NCI-H2081 (cell line): ENCODE results near the gene TPST1.
"Not testable (repeated sequence)": the region's sequence is repeated elsewhere in the genome, so short reads cannot be mapped to it uniquely, and the experiment has no call there.

ENCODE experiments used
- DNase-seq, 2 experiments: peaks; one replicate each; lab custom pipeline; 2025; lab: John Stamatoyannopoulos, UW

TPST1 gene

DNA sequence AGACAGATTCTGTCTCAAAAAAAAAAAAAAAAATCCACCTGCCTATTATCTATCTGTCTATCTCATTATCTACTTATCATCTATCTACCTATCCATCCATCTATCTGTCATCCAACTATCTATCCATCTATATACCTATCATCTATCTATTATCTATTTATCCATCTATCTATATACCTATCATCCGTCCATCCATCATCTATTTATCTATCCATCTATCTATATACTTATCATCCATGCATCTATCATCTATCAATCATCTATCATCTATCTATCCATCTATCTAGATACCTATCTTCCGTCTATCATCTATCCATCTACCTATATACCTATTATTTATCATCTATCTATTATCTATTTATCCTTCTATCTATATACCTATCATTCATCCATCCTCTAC lies 16.5 kb upstream of the TPST1 start:
- DNase-seq, result no peak

DNA sequence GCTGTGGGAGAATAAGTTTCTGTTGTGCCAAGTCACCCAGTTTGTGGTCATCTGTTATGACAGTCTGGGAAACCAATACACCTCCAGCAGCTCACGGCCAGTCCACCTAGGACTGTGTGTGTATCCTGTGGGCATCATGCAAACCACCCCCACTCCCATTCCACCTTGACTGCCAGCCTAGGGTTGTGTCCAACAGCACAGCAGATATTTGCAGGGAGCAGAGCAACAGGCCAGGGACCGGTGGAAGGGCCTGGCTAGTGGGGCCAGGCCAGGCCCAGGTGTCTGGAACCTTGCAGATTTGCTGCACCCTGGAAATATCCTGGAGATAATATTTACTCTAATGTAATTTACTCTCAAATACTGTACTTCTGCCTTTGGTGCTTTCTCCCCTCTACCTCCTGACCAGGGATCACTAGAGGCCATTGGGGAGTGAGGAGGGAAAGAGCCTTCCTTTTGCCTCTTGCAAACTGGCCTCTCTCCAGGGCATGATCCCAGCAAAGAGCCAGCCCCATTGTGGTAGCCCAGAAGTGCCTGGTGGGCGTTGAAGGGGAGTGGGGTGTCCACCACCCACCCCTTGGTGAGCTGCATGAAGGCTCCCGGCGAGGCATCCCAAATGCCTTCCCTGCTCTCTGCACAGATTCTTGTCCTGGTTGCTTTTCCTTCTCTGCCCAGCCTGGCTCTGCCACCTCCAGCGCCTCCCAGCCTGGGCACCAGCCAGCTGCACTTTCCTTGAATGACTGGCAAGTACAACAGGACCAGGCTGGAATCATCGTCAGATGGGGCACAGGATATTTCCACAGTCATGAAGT lies 15.2 kb upstream of the TPST1 start:
- no peak for DNase-seq

DNA sequence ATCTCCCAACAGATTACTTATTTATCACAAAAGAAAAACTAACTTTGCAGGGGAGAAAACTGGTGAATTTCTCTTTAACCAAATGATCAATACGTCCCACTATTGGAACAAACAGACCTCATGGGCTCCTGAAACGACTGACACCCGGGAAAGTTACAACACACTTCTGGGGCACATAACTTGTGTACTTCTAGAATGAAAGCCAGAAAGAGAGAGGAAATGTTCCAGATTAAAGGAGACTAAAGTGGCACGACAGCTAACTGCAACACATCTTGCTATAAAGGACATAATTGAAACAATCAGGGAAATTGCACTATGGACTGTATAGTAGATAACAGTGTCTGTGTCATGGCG lies 14.7 kb upstream of the TPST1 start:
- no peak for DNase-seq

DNA sequence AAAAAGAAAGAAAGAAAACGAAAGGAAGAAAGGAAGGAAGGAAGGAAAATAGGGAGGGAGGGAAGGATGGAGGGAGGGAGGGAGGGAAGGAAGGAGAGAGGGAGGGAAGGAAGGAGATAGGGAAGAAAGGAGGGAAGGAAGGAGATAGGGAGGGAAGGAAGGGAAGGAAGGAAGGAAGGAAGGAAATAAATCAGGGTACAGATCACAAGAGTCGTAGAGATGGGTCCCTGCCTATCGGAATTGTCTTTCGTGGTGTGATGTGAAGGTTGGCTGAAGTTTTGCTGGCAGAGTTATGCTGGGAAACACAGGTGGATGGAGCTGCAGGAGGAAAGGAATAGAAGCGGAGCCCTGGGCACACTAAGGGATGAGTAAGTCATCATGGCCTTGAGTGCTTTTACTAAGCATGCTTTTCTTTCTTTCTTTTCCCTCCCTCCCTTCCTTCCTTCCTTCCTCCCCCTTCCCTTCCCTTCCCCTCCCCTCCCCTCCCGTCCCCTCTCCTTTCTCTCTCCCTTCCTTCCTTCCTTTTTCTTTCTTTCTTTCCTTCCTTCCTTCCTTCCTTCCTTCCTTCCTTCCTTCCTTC lies 11.9 kb upstream of the TPST1 start:
- no peak for DNase-seq

DNA sequence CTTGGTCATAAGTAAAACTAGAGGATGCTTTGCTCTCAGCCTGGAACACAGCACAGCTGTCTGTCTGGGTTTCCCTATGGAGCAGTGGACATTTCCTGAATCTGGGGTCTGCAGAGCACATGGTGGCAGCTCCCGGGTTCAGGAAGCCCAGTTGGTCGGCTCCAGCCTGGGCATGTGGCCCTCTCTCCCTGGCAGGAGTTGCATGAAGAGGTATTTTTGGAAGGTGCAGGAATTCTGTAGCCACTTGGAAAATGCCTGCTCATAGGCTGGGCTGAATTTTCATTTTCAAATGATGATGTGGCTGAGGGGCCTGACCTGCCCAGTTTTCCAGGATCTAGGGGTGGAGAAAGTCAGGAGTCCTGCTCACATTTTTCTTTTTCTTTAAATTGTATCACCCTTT lies 6.7 kb upstream of the TPST1 start:
- DNase-seq, result no peak

DNA sequence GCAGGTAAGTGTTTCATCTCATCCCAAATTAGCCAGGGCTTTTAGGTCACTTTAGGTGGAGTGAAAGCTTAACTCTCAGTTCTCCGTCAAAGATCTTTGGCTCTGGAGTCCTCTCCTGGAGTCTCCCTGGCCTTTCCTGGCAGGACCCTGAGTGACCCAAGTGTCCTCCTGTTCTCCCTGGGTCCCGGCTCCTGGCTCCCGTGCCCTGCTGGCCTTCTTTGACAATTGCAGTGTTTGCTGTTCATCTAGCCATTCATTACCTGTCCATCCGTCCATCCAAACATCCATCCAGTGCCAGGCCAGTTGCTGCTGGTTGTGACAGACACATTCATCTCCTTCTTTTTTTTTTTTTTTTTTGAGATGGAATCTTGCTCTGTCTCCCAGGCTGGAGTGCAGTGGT lies 6.2 kb upstream of the TPST1 start:
- no peak for DNase-seq

DNA sequence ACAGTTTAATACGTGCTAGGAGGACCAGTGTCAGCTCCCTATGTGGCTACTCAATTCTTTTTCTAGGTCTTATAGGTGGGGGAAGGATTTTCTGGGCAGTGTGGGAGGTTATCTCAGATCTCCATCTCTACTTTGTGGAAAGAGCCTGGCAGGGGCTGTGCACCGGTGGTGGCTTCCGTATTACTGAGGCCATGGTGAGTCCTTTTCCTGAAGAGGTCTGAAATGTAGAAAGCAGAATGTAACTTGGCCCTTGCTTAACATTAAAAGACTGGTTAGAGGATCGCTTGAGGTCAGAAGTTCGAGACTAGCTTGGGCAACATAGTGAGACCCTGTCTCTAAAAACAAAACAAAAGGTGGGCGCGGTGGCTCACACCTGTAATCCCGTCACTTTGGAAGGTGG lies 2.7 kb upstream of the TPST1 start:
- no peak for DNase-seq

DNA sequence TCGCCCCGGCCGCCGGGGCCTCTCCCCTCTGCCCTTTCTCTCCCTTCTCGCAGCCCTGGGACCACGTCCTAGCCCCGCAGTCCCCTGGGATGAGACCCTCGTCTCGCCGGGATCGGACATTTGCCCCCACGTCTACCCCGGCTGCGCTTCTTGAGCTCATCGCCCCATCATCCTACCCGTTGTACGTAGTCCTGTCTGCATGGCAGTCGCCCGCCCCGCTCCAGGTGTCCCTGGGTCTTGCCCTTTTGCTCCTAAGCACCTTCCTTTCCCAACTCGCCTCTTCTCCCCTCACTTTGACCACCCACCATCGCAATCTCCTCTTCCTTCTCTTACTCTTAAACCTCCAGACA lies 582 bp downstream of the TPST1 start:
- DNase-seq, result no peak

DNA sequence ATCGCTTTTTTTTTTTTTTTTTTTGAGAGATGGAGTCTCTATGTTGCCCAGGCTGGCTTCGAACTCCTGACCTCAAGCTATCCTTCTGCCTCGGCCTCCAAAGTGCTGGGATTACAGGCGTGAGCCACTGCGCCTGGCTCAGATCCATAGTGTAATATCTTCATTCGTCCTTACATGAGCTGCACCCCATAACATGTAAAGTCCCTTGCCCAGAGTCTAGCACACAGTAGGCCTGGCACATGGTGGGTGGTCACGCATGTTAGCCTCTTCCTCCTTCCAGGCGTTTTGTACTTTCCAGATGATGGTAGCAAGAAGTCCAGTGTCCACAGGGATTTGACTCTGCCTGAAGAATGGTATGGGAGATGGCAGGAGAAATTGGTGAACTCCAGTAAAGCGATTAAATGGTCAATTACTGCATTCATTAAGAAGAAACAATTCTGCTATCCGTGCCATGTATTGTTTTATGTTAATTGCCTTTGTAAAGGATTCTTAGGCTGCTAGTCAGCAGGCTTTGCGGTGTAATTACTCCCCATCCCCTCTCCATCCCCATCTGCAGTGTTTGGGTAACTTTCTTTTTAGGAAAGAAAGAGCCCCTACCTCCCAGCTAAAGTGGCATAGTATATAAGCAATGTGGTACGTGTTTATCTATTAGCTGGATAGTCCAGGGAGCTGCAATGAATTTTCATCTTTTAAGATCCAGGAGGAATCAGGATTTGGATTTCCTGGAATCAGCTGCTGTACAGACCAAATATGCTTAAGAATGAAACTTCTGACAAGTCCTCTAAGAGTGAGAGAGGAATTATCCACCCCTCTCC lies 1.2 kb downstream of the TPST1 start:
- DNase-seq, result no peak

DNA sequence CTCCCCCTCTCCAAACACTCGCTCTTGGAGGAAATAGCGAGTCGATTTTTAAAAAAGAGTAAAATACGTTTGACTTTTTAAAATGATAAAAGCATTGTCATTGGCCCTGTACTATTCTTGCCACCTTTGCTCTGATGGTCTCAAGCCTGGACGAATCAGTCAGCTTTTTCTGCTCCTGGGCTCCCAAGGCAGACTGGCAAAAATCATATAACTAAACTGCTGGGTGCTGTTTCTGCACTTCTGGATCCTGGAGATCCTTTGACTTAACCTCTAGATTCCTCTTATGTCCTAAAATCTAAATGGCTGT lies 1.8 kb downstream of the TPST1 start:
- no peak for DNase-seq

DNA sequence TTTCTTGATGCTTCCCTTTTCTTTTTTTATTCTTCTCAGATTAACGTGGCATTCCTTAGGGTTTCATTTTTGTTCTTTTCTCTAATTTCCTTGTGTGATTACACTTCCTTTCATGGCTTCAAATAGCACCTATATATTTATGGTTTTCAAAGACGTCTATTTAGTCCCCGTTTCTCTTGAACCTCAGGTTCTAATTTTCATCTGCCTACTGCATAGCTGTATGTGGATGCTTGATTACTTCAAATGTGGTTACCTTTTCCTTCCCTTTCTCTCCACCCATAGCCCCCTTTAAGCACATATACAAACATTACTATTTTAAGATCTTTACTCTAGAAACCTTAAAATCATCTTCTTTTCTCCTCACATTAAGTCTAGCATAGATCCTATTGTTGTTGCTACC lies 2.4 kb downstream of the TPST1 start:
- no peak for DNase-seq

DNA sequence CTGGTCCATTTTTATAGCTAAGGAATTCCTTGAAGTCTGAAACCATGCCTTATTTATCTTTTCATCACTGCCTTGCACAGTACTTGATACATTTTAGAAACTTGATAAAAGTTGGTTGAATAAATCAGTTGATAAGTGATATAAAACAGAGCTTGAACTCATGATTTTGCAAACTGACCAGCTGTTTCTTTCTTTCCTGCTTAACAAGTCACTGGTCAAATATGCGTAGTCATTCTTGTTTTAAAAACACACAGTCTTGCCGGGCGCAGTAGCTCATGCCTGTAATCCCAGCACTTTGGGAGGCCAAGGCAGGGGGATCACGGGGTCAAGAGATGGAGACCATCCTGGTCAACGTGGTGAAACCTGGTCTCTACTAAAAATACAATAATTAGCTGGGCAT lies 6.3 kb downstream of the TPST1 start:
- no peak for DNase-seq

DNA sequence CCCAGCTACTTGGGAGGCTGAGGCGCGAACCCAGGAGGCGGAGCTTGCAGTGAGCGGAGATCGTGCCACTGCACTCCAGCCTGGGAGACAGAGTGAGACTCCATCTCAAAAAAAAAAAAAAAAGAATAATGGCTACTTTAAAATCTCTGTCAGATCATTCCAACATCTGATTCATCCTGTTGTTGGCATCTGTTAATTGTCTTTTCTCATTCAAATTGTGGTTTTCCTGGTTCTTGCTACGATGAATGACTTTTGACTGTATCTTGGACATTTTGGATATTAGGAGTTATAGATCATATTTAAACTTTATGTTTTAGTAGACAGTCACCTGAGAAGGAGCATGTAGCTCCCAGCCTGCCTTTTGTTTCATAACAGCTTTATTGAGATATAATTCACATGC lies 8.5 kb downstream of the TPST1 start:
- no peak for DNase-seq

DNA sequence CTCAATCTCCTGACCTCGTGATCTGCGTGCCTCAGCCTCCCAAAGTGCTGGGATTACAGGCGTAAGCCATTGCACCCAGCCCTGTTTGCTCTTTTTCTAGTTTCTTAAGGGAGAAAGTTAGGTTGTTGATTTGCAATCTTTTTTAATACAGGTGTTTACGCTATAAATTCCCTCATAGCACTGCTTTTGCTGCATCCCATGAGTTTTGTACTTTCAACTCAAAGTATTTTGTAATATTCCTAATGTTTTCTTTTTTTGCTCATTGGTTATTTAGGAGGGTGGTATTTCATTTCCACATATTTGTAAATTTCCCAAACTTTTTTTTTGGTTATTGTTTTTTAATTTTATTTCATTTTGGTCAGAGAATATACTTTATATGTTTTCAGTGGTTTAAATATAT lies 11.6 kb downstream of the TPST1 start:
- DNase-seq, result no peak

DNA sequence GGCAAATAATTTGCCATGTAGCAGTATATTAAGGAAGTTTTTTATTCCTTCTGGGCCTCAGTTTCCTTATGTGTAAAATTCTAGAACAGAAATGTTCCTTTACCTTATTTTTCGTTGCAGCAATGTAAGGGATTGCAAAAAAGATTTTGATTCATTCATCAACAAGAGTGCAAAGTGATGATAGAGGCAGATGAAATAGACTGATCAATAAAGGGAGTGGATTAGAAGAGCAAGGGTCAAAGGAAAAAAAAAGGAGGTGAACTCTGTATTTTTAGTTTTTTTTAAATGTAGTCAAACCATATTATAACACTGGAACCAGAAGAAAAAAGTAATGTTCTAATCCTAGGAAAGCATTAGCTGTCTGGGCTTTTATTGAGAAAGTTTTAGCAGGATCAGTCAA lies 14.7 kb downstream of the TPST1 start:
- no peak for DNase-seq

DNA sequence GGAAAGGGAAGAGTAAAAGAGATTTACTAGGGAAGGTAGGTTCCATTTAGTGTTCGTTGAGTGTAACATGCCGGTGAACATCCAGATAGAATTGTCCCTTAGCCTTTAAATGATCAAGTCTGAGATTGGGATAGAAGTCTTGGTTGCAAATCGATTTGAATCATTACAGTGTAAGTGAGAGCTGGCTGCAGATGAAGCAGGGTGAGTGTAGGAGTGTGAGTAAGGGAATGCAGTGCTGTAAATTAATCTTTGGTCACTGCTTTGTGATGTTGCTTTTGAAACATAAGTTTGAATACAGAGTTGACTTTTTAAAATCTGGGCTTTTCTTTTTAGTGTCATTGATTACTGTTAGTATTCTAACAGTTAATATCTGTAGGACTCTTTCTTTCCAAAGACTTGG lies 16.3 kb downstream of the TPST1 start:
- DNase-seq, result no peak

DNA sequence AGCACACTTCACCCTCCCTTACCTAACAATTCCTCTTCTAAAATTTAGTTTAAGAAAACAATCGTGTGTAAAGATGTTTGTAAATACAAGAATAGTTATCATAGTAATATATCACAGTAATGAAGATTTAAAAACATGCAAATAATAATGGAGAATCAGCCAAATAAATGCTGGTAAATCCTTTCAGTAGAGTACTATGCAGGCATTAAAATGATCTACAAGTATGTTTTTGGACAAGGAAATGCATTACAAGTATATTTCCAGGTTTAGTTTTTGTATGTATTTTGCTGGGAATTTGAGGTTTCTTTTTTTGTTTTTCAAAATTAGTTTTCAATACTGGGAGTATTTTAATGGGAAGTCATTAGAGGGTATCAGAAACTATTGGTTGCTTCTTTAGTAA lies 22.7 kb downstream of the TPST1 start:
- DNase-seq, result no peak

DNA sequence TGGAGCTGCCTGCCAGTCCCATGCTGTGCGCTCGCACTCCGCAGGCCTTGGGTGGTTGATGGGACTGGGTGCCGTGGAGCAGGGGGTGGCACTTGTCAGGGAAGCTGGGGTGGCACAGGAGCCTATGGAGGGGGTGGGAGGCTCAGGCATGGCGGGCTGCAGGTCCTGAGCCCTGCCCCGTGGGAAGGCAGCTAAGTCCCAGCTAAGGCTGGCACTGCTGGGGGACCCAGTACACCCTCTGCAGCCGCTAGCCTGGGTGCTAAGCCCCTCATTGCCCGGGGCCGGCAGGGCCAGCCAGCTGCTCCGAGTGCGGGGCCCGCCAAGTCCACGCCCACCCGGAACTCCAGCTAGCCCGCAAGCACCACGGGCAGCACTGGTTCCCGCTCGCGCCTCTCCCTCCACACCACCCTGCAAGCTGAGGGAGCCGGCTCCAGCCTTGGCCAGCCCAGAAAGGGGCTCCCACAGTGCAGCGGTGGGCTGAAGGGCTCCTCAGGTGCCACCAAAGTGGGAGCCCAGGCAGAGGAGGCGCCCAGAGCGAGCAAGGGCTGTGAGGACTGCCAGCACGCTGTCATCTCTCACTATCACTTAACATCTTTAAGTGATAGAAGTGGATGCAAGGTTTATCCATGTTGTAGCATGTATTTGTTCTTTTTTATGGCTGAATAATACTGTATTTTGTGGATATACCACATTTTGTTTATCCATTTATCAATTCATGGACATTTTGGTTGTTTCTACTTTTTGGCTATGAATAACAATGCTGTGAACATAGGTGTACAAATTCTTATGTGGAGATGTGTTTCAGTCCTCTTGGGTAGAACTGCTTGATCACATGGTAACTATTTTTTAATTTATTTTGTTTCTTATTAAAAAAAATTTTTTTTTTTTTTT lies 26.4 kb downstream of the TPST1 start:
- not testable (repeated sequence) for DNase-seq

DNA sequence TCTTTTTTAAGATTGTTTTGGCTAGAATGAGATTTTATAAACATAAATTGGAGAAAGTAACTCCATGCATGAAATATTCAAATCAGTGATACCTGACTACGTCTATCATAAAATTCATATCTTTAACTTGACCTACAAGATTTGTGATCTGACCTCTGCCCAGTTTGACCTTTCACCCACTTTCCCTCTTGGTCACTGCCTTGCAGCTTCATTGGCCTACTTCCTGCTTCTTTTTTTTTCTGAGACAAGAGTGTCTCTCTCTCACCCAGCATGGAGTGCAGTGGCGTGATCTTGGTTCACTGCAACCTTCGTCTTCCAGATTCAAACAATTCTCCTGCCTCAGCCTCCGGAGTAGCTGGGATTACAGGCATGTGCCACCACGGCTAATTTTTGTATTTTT lies 28.5 kb downstream of the TPST1 start:
- DNase-seq, result no peak

DNA sequence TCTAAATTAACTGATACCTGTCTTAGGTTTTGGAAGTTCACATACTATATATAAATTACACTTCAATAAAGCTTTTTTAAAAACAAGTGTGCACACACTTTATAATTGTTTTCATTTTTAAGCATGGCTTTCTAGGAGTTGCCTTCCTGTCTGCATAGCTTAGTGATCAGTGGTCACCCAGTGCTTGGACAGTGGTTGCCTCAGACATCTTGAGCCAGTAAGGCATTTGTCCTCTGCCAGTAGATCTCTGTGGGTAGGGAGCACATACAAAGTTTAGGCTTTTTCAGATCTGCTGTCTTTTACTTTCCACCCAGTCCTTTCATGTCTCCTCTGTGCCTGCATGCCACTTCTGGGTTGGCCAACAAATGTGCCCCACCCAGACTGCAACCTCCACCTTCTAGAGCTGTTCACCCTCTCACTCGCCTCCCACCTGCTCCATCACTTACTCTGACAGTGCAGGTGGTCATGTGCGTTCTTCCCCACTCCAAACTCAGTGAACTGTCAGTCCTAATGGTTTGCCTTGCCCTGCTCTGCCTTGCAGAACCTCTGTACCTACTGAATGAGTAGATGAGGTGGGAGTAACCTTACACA lies 31.7 kb downstream of the TPST1 start:
- DNase-seq, result no peak

DNA sequence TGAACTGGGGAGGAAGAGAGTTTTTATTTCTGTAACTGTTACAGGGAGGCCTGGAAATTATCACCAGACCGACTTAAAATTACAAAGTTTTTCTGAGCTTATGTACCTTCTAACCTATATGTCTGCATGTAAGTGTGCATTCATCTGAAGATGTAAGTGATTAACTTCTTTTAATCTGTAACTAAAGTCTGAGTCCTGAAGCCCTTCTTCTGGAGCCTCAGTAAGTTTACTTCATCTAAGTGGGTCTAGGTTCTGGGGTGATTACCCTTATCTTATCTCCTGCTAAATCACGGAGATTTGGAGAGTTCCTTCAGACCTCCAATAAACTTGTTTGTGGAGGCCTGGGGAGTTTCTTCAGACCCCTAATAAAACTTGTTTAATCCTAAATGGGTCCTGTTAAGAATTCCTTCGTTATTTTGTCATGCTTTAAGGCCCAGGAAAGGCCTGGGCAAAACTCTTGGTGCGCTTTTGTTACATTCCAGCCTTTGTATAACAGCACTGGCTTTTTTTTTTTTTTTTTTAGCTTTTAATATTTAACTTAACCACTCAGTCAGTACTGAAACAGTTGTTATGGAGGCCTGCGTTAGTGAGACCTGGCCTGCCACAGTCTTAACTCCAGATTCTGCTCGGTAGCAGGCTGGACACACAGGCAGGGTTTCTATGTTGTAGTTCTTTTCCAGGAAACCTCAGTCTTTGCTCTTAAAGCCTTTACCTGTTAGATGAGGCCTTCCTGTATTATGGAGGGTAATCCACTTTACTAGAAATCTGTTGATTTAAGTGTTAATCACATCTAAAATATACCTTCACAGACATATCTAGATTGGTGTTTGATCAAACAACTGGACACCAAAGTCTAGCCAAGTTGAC lies 33.0 kb downstream of the TPST1 start:
- DNase-seq, result no peak
